HUES6 (cell line): Measurements from ENCODE around the gene DNTT.

Experiments used
- H3K27ac ChIP-seq: 2 replicates; pipeline ENCODE4 v1.7.0; 2013; ENCODE audit warnings: low read depth, mild to moderate bottlenecking, low read length, inconsistent platforms
- H3K27me3 ChIP-seq: 2 replicates; pipeline ENCODE4 v1.6.1; 2013; ENCODE audit warnings: low read length; ENCODE audit not compliant: control insufficient read depth, insufficient read depth
- H3K36me3 ChIP-seq: 2 replicates; pipeline ENCODE4 v1.6.1; 2013; ENCODE audit warnings: low read length; ENCODE audit not compliant: control insufficient read depth, insufficient read depth
- H3K4me1 ChIP-seq: 2 replicates; pipeline ENCODE4 v1.6.1; 2013; ENCODE audit warnings: low read length; ENCODE audit not compliant: control insufficient read depth, insufficient read depth
- H3K4me3 ChIP-seq: 2 replicates; pipeline ENCODE4 v1.5.1; 2013; ENCODE audit warnings: low read depth, low read length
- H3K9ac ChIP-seq: one replicate; pipeline ENCODE4 v1.6.1; 2013; ENCODE audit warnings: mild to moderate bottlenecking, low read length
- H3K9me3 ChIP-seq: 2 replicates; pipeline ENCODE4 v1.6.1; 2013; ENCODE audit warnings: low read depth, low read length; ENCODE audit not compliant: control insufficient read depth, insufficient read depth

DNTT gene

DNA sequence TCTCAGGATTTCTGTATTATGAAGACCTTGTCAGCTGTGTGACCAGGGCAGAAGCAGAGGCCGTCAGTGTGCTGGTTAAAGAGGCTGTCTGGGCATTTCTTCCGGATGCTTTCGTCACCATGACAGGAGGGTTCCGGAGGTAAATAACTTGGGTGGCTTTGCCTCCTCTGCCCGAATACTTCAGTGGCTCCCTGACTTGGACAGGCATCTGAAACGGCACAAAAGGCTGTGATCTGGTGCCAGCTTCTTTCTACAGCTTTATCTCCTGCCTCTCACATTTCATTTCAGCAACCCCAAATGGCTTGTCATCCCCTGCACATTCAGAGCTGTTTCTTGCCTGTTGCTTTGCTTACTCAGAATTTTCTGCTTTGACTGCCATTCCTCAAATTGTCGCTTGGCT lies 23.2 kb downstream of the DNTT start:
- no peaks in the 10 kb centered on the region for H3K36me3 ChIP-seq
- no peak overlapping the region for H3K4me3 ChIP-seq
- no peak overlapping the region for H3K27ac ChIP-seq
- no peaks in the 10 kb centered on the region; the same call in 1 of the 2 replicates for H3K4me1 ChIP-seq
- H3K27me3 ChIP-seq, result no peaks in the 10 kb centered on the region
- no peak overlapping the region for H3K9ac ChIP-seq
- no peaks in the 10 kb centered on the region for H3K9me3 ChIP-seq

DNA sequence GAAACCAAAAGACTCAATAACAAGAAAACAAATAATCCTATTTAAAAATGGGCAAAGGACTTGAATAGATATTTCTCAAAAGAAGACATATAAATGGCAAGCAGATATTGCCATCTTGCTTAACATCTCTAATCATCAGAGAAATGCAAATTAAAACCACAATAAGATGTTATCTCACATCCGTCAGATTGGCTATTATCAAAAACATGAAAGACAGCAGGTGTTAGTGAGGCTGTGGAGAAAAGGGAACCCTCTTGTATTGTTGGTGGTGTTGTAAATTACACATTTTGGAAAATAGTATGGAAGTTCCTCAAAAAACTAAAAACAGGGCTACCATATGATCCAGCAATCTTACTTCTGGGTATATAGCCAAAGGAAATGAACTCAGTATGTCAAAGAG lies 28.9 kb downstream of the DNTT start:
- no peaks in the 10 kb centered on the region for H3K27me3 ChIP-seq
- H3K4me3 ChIP-seq, result no peak overlapping the region
- H3K36me3 ChIP-seq, result no peaks in the 10 kb centered on the region
- H3K9me3 ChIP-seq, result no peaks in the 10 kb centered on the region
- H3K9ac ChIP-seq, result no peak overlapping the region
- H3K27ac ChIP-seq, result no peak overlapping the region
- H3K4me1 ChIP-seq, result peaks cover 4% of the 10 kb centered on the region; the same call in 1 of the 2 replicates

DNA sequence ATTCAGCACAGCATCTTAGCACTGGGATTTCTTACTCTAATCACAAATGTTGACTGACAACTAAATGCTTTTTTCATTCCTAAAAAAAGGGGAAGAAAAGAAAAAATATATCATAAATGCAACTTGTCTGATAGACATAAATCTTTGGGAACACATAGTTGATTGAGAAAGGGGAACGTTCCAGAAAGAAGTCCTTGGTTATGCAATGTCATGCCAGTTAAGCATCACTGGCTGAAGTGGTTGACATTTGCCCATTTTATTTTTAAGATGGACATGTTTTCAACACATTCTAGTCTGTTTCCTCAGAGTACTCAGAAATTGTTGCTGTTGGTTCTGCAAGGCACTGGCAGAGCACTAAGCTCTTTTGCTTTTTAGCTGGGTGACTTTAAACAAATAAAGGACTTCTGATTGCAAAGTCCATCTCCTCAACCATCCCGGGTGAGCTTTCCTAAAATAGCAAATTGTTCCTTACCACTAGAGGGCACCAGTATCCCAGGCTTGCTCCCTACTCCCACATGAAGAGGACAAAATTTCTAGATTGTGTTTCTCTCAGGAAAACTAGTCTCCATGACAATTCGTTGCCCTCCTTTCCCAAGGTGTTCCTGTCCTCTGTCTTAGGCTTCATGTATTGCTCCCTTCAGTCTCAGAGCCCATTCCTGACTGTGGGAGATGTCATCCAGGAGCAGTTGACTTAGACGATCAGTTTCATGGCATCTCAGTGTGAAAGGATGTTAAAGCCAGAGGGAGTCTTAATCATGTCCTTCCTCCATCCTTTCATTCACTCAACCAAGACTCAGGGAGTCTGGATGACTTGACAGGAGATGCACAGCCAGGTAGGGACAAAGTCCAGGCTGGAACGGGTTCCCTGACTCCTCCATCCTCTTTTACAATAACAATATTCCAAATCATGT lies 30.6 kb downstream of the DNTT start:
- Histone ChIP-seq H3K9ac (no peak overlapping the region), H3K27ac (no peak overlapping the region), H3K4me1 (peaks cover 17% of the 10 kb centered on the region), H3K9me3 (no peaks in the 10 kb centered on the region), H3K27me3 (no peaks in the 10 kb centered on the region), H3K36me3 (no peaks in the 10 kb centered on the region), H3K4me3 (no peak overlapping the region)

DNA sequence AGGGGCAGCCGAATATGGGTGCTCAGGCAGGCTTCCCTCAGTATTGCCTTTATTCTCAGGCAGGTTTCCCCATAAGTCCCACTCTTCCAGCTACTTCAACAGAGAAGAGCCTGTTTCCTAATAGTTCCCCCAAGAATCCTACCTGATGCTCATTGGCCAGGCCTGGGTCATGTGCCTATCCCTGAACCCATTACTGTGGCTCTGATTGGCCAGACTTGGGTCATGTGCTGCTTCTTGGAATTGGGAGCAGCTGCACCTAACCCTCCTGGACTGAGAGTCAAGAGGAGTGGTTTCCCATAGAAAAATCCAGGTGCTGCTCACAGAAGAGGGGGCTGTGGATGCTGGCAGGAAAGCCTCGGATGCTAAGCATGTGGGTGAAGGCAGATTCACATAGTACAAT lies 32.9 kb downstream of the DNTT start:
- Histone ChIP-seq H3K27me3 (no peaks in the 10 kb centered on the region), H3K36me3 (no peaks in the 10 kb centered on the region), H3K27ac (no peak overlapping the region), H3K4me1 (peaks cover 34% of the 10 kb centered on the region), H3K9ac (no peak overlapping the region), H3K9me3 (no peaks in the 10 kb centered on the region), H3K4me3 (no peak overlapping the region)

DNA sequence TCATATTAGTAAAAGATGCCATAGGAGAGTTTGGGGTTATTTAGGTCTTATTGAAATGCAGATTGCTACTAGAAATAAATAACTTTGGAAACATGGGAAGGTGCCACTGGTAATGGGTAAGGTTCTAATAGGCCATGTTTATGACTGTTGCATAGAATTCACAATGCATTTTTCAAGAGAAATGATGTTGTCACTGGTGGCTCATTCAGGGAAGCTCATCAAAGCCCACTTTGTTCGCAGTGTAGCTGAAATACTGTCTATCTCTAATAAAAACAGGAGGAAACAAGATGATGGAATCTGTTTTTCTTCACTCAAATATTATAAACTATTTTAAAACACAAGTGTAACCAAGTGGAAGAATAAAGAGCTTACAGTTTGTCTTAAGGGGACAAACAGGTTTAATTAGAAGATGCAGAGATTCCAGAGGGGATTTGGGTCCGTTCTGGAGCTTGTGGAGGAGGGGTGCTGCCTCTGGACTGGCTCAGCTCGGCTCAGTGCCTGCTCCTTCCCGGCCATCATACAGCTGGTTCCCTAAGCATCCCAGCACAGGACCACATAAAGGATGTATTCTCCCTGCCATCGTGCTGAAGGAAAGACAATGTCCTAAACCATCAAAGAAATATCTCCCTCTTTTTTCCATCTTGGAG lies 34.2 kb downstream of the DNTT start:
- no peak overlapping the region for H3K9ac ChIP-seq
- no peak overlapping the region for H3K4me3 ChIP-seq
- no peaks in the 10 kb centered on the region for H3K36me3 ChIP-seq
- no peak overlapping the region for H3K27ac ChIP-seq
- peaks cover 34% of the 10 kb centered on the region for H3K4me1 ChIP-seq
- H3K9me3 ChIP-seq, result no peaks in the 10 kb centered on the region; the same call in 1 of the 2 replicates
- H3K27me3 ChIP-seq, result no peaks in the 10 kb centered on the region

DNA sequence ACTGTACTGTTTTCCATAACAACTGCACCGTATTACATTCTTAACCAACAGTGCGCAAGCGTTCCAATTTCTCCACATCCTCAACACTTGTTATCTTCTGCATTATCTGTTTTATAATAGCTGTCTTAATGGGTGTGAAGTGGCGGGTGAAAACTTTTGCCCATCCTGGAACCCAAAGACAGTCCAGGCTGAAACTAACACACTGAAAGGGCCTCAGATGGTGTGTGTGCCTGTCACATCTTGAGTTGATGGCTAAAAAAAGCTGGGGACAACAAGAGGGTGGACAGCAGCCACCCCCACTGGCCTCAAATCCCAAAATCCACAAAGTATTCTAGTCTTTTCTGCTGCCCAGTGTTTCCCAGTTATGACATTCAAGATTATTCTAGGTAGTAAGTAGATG lies 35.1 kb downstream of the DNTT start:
- peaks cover 34% of the 10 kb centered on the region for H3K4me1 ChIP-seq
- no peaks in the 10 kb centered on the region for H3K36me3 ChIP-seq
- no peak overlapping the region for H3K4me3 ChIP-seq
- H3K9ac ChIP-seq, result no peak overlapping the region
- H3K9me3 ChIP-seq, result no peaks in the 10 kb centered on the region; the same call in 1 of the 2 replicates
- H3K27me3 ChIP-seq, result no peaks in the 10 kb centered on the region
- no peak overlapping the region for H3K27ac ChIP-seq

DNA sequence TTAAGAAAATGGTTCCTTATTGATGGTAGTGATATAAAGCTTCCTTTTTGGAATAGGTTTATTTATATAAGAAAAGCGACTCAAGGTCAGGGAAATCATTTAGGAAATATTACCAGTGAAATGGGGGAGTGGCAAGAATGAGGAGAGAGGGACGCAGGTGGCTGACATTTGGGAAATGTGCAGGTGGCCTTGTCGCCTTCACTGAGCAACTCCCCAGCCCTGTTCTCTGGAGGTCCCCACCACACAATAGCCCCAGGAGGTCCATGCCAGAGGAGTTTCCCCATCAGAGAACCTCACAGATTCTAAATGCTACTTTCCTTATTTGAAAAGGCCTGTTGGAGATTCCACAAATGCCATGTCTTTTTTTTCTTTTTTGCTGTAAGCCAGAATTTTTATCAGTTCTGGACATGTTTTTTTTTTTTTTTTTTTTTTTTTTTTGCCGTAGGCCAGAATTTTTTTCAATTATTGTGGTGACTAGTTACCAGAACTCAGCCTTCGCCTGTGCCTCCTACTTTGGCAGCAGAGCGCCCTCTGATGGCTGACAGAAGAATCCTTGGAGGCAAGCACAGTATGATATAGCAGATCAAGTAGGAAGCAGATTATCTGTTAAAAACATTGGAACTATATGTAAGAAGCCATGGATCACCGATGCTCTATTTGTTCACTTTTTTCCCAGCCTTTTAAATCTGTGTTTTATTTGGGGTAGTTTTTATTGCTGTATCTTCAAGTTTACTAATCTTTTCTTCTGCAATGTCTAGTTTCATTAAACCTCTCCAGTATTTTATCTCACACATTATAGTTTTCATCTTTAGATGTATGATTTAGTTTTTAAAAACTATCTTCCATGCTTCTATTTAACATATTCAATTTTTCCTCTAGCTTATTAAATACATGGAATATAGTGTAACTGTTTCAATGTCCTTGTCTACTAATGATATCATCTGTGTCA lies 36.0 kb downstream of the DNTT start:
- H3K4me3 ChIP-seq, result no peak overlapping the region
- no peaks in the 10 kb centered on the region for H3K36me3 ChIP-seq
- no peak overlapping the region for H3K9ac ChIP-seq
- H3K4me1 ChIP-seq, result peaks cover 36% of the 10 kb centered on the region
- H3K27me3 ChIP-seq, result no peaks in the 10 kb centered on the region
- peaks cover 3% of the 10 kb centered on the region; the same call in 1 of the 2 replicates for H3K9me3 ChIP-seq
- no peak overlapping the region for H3K27ac ChIP-seq

DNA sequence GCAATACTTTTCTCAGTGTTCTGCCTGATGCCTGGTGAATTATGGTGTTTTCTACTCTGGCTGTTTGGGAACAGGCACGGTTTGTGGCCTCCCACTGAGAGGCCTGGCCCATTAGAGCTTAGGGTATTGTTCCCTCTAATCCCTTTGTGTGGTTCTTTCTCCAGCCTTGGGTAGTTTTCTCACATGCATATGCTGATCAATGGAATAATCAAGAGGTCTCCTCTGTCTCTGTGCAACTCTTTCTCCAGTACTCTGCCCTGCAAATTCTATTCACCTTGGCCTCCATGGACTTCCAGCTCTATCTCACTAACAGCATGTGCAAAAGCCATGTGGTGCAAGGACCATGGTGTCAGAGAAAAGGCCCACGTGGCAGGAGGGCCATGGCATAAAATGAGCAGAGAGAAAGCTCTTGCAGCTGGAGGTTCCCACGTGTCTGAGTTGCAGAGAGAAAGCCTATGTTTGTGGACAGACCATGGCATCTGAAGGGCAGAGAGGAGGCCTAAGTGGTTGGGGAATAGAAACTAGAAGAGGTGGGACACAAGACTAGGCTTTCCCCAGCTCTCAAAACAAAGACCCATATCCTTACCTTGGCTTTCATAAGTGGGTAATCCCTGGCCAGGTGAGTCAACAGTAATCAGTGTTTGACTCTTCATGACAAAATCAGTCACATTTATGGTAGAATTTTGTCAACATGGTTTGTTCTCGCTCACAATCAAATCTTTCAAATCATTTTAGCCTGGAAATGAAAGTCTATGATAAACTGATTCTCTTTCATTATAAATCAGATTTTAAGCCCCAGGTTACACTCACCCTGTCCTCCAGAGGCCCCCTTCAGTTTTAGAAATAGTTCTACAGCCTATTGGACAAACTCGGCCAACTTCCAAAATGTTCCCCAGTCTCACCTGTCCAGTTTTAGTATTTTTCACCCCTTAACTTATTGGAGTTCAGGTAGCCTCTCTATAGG lies 37.3 kb downstream of the DNTT start:
- Histone ChIP-seq H3K36me3 (no peaks in the 10 kb centered on the region), H3K4me1 (peaks cover 38% of the 10 kb centered on the region), H3K9ac (peak overlapping the region; percentile 30), H3K4me3 (no peak overlapping the region), H3K27me3 (no peaks in the 10 kb centered on the region), H3K9me3 (peaks cover 14% of the 10 kb centered on the region), H3K27ac (no peak overlapping the region)

DNA sequence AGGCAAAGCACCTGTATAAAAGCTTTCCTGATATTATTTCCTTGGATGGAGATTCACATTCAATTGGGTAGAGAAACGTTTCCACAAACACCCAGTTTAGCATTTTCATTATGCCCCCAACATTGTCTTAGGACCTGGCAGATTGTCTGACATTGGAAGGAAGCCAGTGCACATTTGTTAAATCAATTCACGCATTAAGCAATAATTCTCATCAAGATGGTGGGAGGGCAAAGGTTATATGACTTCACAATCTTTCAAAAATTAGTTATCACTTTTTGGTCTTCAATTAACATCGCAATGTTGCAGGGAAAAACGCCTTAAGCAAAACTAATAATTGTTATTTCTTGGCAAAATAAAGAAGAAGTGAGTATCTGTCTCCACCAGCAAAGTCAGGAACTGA lies 38.2 kb downstream of the DNTT start:
- H3K9ac ChIP-seq, result no peak overlapping the region
- no peak overlapping the region for H3K27ac ChIP-seq
- H3K9me3 ChIP-seq, result peaks cover 16% of the 10 kb centered on the region
- H3K36me3 ChIP-seq, result no peaks in the 10 kb centered on the region
- H3K27me3 ChIP-seq, result no peaks in the 10 kb centered on the region
- peaks cover 38% of the 10 kb centered on the region for H3K4me1 ChIP-seq
- H3K4me3 ChIP-seq, result no peak overlapping the region

DNA sequence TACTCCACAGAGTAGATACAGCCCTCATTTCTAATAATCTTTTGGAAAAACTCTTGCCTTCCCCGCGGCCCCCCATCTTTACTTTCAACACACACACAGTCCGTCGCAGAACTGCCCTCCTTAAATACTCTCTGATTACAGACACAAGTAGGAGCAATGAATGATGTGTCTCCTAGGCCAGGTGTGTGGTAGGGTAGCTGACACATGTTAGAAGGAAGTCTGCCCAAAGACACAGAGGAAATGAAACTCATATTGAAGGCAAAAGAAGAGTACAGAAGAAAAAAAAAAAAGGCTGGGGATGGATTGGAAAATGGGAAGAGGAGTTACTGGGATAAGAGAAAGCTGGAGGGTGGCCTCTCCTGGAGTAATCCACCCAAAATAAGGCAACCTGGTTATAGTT lies 39.9 kb downstream of the DNTT start:
- H3K27ac ChIP-seq, result no peak overlapping the region
- peaks cover 29% of the 10 kb centered on the region for H3K4me1 ChIP-seq
- no peaks in the 10 kb centered on the region for H3K36me3 ChIP-seq
- peaks cover 16% of the 10 kb centered on the region for H3K9me3 ChIP-seq
- H3K4me3 ChIP-seq, result no peak overlapping the region
- no peaks in the 10 kb centered on the region for H3K27me3 ChIP-seq
- no peak overlapping the region for H3K9ac ChIP-seq
